ENCODE measurements around the gene RABEP2.

DNA sequence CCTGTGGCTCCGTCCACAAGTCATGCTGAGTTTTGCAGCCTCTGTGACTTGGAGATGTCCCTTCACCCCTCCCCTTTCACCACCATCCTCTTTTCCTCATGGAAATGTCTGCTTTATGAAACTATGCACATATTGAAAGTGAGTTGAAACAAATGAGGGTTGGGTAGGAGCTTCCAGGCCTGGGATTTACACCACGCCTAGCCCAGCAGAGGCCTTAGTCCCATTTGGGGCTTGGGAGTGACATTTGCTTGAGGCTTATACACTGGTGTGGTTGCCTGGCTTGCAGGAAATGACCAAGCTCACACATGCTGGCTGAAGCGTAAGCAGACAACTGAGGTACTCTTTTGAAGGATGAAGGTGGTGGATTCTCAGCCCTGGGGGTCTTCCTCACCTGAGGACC, 39.0 kb upstream of the RABEP2 start:
- TF ChIP-seq, protein P1, sequence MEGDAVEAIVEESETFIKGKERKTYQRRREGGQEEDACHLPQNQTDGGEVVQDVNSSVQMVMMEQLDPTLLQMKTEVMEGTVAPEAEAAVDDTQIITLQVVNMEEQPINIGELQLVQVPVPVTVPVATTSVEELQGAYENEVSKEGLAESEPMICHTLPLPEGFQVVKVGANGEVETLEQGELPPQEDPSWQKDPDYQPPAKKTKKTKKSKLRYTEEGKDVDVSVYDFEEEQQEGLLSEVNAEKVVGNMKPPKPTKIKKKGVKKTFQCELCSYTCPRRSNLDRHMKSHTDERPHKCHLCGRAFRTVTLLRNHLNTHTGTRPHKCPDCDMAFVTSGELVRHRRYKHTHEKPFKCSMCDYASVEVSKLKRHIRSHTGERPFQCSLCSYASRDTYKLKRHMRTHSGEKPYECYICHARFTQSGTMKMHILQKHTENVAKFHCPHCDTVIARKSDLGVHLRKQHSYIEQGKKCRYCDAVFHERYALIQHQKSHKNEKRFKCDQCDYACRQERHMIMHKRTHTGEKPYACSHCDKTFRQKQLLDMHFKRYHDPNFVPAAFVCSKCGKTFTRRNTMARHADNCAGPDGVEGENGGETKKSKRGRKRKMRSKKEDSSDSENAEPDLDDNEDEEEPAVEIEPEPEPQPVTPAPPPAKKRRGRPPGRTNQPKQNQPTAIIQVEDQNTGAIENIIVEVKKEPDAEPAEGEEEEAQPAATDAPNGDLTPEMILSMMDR (IDR thresholded peaks at IDR 0.05): no peak
- TF ChIP-seq POLR2A (IDR thresholded peaks at IDR 0.05): no peak
- no peak for TF ChIP-seq POLR2AphosphoS5 (IDR thresholded peaks at IDR 0.05)
- TF ChIP-seq EP300 (IDR thresholded peaks at IDR 0.05): no peak
